SJCRH30 (cell line): ENCODE data around the gene SH2B2. TPM values are rescaled to one million over a fixed set of nuclear protein-coding genes. Genes with fewer than 3 reads are reported as not detected.
A peak's percentile ranks its signal among the peaks of the same experiment; 100 is the strongest.

Experiments used
- DNase-seq, 2 experiments: peaks; one replicate each; pipeline ENCODE4 v3.0.0-alpha.2; 2015 to 2020
- H3K27ac ChIP-seq: fragments of 250-450 bp; sonication (Bioruptor Pico); 2 replicates; pipeline ENCODE4 v1.5.1; 2020; ENCODE audit warnings: mild to moderate bottlenecking, moderate library complexity
- H3K27me3 ChIP-seq: fragments of 250-450 bp; sonication (Bioruptor Pico); 2 replicates; pipeline ENCODE4 v1.5.1; 2020; ENCODE audit warnings: mild to moderate bottlenecking, moderate library complexity
- H3K36me3 ChIP-seq: fragments of 250-450 bp; sonication (Bioruptor Pico); 2 replicates; pipeline ENCODE4 v1.5.1; 2020; ENCODE audit warnings: mild to moderate bottlenecking, moderate library complexity
- H3K4me1 ChIP-seq: fragments of 250-450 bp; sonication (Bioruptor Pico); 2 replicates; pipeline ENCODE4 v1.5.1; 2020; ENCODE audit warnings: mild to moderate bottlenecking, moderate library complexity
- H3K4me3 ChIP-seq: fragments of 250-450 bp; sonication (Bioruptor Pico); 2 replicates; pipeline ENCODE4 v1.5.1; 2020; ENCODE audit warnings: mild to moderate bottlenecking, moderate library complexity
- H3K9me3 ChIP-seq: fragments of 250-450 bp; sonication (Bioruptor Pico); replicated peaks from 2 replicates; pipeline ENCODE4 v1.5.1; 2020; ENCODE audit warnings: mild to moderate bottlenecking, moderate library complexity
- total RNA-seq: library from RNA; depleted of rRNA; stranded (reverse); fragments of >200 nt; shearing (Covaris generic); gene quantifications from 2 replicates; pipeline ENCODE4 v1.2.3, GENCODE V29; 2014

The SH2B2 gene
- total RNA-seq, 1 experiment from 2014 or later = 12.3 TPM

DNA sequence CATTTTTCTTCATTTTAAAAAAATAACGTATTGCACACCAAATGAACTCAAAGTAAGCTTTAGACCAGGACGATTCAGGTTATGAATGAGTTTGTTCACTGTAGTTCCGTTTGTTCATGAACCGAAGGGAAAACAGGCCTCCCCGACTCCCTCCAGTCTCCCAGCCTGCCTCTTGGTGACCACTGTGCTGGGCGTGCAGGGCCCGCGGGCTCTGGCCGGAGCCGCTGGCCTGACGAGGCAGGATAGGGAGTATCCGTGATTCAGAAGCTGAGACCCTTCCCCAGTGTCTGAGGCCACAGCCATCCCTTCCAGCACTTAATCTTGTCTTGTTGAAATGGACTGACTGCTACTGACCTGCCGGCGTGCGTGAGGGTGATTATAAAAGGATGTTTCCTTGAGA is 30.8 kb upstream of the SH2B2 start:
- no peak for DNase-seq
- Histone ChIP-seq H3K4me1 (peaks cover 32% of the 10 kb centered on the region), H3K36me3 (no peaks in the 10 kb centered on the region), H3K9me3 (no peaks in the 10 kb centered on the region), H3K27ac (no peak overlapping the region), H3K27me3 (no peaks in the 10 kb centered on the region), H3K4me3 (no peak overlapping the region)

DNA sequence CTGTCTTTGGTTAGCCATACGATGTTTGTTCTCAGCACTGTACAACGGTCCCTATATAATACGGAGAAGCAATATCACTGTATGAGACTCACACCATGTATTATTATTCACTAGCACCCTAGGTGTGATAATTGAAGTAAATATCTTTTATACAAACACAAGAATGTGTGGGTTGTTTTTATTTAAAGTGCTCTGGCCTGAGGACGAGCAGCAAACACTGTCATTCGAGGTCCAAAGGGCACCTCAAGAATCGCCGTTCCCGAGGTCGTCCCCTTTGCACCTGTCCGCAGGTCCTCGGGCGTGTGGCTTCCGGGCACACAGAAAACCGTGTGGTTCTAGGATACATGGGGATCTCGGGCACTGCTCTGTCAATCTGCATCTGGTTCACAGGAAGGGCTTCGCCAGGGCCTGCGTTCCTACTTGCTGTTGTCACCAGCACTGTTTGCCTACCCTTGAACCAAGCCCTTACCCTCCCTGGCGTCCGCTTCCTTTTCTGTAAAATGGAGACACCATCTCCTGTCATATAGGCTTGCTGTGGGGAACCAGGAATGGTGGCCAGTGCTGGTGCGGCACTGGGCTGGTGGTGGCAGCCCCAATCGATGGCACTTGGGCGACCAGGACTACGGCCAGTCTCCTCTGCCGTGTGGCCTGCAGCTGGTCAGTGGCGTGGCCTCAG is 28.5 kb upstream of the SH2B2 start:
- Histone ChIP-seq H3K36me3 (no peaks in the 10 kb centered on the region), H3K4me1 (peaks cover 21% of the 10 kb centered on the region), H3K4me3 (no peak overlapping the region), H3K27ac (no peak overlapping the region), H3K9me3 (no peaks in the 10 kb centered on the region), H3K27me3 (no peaks in the 10 kb centered on the region)
- DNase-seq = no peak

DNA sequence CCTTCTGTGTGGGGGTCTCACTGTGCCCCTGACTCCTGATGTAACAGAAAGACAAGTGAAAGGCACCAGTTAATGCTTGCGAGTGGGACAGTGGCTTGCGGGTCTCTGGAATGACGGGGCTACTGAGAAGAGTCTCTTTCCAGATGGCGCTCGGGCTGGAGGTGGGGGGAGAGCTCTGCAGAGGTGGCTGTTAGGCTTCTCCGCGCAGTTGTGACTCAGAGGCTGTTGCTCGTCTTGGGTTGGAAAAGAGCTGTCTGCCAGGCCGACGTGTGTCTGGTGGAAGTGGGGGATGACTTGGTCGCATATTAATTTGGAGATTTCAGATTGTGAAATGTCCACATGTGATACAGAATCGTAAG is 27.9 kb upstream of the SH2B2 start:
- no peaks in the 10 kb centered on the region for H3K36me3 ChIP-seq
- no peaks in the 10 kb centered on the region for H3K9me3 ChIP-seq
- H3K27me3 ChIP-seq = no peaks in the 10 kb centered on the region
- no peak overlapping the region for H3K27ac ChIP-seq
- no peak overlapping the region for H3K4me3 ChIP-seq
- DNase-seq = no peak
- peaks cover 16% of the 10 kb centered on the region for H3K4me1 ChIP-seq

- peak; percentile 48 to 57 for DNase-seq
- Histone ChIP-seq H3K36me3 (no peaks in the 10 kb centered on the region), H3K4me1 (peaks cover 4% of the 10 kb centered on the region; the same call in 1 of the 2 replicates), H3K27ac (no peak overlapping the region), H3K4me3 (no peak overlapping the region), H3K27me3 (no peaks in the 10 kb centered on the region), H3K9me3 (no peaks in the 10 kb centered on the region)
Measured at GRCh38 chr7:102260856-102261255, 25.8 kb upstream of the SH2B2 start.

GRCh38 chr7:102261451-102261850 is 25.2 kb upstream of the SH2B2 start:
- no peaks in the 10 kb centered on the region for H3K36me3 ChIP-seq
- peaks cover 4% of the 10 kb centered on the region; the same call in 1 of the 2 replicates for H3K4me1 ChIP-seq
- H3K4me3 ChIP-seq = no peak overlapping the region
- H3K27ac ChIP-seq = no peak overlapping the region
- no peaks in the 10 kb centered on the region for H3K27me3 ChIP-seq
- DNase-seq = peak; percentile 49 to 66
- no peaks in the 10 kb centered on the region for H3K9me3 ChIP-seq

DNA sequence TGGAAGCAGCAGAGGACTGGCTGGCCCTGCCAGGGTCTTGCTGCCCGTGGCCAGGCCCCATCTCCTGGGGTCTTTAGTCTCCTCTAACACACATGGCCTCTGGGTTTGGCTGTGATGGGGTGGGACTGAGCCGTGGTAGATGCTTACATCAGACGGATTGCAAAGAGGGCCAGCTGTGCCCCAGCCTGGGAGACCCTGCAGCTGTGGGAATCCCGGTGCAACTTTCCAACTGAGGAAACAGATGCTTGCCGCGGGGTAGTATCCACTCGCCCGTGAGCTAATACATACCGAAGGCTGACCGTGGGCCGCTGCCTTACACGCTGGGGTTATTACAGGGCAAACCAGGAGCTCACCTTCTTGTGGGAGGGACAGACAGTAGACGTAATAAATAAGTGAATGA is 24.1 kb upstream of the SH2B2 start:
- H3K27ac ChIP-seq = no peak overlapping the region
- no peak overlapping the region for H3K4me3 ChIP-seq
- no peaks in the 10 kb centered on the region for H3K9me3 ChIP-seq
- H3K36me3 ChIP-seq = no peaks in the 10 kb centered on the region
- H3K4me1 ChIP-seq = peaks cover 4% of the 10 kb centered on the region; the same call in 1 of the 2 replicates
- peak; percentile 67 to 74 for DNase-seq
- no peaks in the 10 kb centered on the region for H3K27me3 ChIP-seq

GRCh38 chr7:102264367-102264891 is 22.2 kb upstream of the SH2B2 start:
- DNase-seq = no peak
- no peak overlapping the region for H3K27ac ChIP-seq
- H3K27me3 ChIP-seq = no peaks in the 10 kb centered on the region
- no peaks in the 10 kb centered on the region for H3K36me3 ChIP-seq
- peaks cover 4% of the 10 kb centered on the region; the same call in 1 of the 2 replicates for H3K4me1 ChIP-seq
- no peaks in the 10 kb centered on the region for H3K9me3 ChIP-seq
- H3K4me3 ChIP-seq = no peak overlapping the region

- H3K9me3 ChIP-seq = no peaks in the 10 kb centered on the region
- H3K36me3 ChIP-seq = no peaks in the 10 kb centered on the region
- no peaks in the 10 kb centered on the region for H3K27me3 ChIP-seq
- DNase-seq = no peak
- H3K27ac ChIP-seq = no peak overlapping the region
- peaks cover 4% of the 10 kb centered on the region; the same call in 1 of the 2 replicates for H3K4me1 ChIP-seq
- H3K4me3 ChIP-seq = no peak overlapping the region
Measured at GRCh38 chr7:102266541-102266940, 20.1 kb upstream of the SH2B2 start.

DNA sequence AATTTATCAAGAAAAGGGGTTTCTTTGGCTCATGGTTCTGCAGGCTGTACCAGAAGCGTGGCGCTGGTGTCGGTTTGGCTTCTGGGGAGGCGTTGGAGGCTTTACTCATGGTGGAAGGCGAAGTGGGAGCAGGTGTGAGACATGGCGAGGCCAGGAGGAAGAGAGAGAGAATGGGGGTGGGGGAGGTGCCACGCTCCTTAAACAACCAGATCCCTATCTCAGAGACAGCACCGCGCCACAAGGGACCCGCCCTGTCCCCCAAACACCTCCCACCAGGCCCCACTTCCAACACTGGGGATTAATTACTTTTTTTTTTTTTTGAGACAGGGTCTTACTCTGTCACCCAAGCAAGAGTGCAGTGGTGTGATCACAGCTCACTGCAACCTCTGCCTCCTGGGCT is 18.0 kb upstream of the SH2B2 start:
- Histone ChIP-seq H3K4me1 (no peaks in the 10 kb centered on the region), H3K4me3 (no peak overlapping the region), H3K27ac (no peak overlapping the region), H3K9me3 (no peaks in the 10 kb centered on the region), H3K27me3 (no peaks in the 10 kb centered on the region), H3K36me3 (no peaks in the 10 kb centered on the region)
- no peak for DNase-seq

GRCh38 chr7:102270178-102270887 is 16.3 kb upstream of the SH2B2 start:
- DNase-seq = no peak
- H3K4me3 ChIP-seq = no peak overlapping the region
- no peaks in the 10 kb centered on the region for H3K4me1 ChIP-seq
- H3K36me3 ChIP-seq = no peaks in the 10 kb centered on the region
- no peak overlapping the region for H3K27ac ChIP-seq
- no peaks in the 10 kb centered on the region for H3K9me3 ChIP-seq
- H3K27me3 ChIP-seq = no peaks in the 10 kb centered on the region

GRCh38 chr7:102271158-102271798 is 15.4 kb upstream of the SH2B2 start:
- H3K4me1 ChIP-seq = no peaks in the 10 kb centered on the region
- H3K27me3 ChIP-seq = no peaks in the 10 kb centered on the region
- no peaks in the 10 kb centered on the region for H3K36me3 ChIP-seq
- no peaks in the 10 kb centered on the region for H3K9me3 ChIP-seq
- no peak overlapping the region for H3K4me3 ChIP-seq
- H3K27ac ChIP-seq = no peak overlapping the region
- no peak for DNase-seq

DNA sequence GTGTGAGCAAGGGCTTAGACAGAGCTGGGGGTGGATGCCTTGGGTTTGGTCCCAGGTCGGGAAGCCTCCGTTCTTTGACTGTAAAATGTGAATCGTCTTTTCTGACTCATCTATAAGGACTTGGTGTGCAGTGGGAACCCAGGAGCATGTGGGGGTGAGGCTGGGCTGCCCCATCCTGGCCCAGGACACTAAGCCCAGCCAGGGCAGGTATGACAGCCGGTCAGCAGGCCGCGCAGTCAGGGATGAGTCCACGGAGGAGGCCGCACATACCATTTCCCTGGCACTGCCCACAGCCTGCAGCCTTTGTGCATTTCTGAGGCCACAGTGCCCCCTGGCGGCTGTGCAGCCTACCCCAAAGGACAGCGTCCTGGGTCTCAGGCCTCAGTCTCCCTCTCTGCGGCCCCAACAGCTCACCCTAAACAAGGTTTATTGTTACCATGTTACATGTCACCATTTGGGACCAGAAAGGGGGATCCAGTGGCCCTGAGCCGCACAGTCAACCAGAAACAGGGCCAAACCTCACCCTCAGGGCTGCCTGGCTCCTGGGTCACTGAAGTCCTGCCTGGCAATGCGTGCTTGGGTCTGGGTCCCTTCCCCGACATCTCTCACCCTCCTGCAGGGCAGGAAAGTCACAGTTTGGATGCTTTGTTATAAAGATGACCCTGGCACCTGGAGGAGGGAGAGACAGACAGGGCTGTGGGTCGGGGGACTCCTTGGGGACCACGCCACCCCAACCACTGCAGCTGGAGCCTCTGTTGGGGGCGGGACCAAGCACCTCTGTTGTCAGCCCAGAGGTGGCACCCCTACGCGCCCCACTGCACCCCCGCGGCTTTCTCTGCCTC is 14.4 kb upstream of the SH2B2 start:
- no peak overlapping the region for H3K4me3 ChIP-seq
- peak; percentile 81 to 88 for DNase-seq
- H3K9me3 ChIP-seq = no peaks in the 10 kb centered on the region
- H3K27me3 ChIP-seq = no peaks in the 10 kb centered on the region
- H3K27ac ChIP-seq = no peak overlapping the region
- no peaks in the 10 kb centered on the region for H3K36me3 ChIP-seq
- H3K4me1 ChIP-seq = no peaks in the 10 kb centered on the region

DNA sequence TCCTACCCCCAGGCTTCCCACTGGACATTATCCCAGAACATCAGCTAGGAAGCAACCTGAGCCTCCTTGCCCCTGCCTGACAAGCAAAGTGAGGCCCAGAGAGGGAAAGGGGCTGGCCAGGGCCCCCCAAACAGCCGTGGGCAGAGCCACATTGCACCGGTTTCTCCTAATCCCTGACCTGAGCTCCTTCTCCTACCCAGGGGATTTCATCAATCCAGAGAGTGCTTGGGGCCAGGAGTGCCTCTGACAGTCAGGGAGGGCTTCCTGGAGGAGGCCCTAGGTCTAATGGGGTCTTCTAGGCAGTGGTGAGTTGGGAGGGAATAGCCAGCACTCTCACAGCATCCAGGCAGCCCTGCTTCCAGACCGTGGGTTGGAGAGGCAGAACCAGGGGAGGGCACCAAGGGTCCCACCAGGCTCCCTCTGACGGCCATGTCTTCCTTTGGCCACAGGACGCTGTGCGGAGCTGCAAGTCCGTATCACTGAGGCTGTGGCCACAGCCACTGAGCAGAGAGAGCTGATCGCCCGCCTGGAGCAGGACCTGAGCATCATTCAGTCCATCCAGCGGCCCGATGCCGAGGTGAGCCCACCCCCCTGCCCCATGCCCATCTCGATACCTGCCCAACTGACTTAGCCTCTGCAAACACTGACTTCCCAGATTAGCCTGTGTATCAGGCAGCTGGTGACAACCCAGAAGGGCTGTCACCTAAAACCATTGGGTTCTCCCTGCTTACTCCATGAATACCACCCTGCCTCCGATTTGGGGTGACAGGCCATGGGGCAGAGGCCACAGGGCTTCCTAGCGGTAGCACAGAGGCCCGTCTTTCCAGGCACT is 13.5 kb upstream of the SH2B2 start:
- H3K4me1 ChIP-seq = no peaks in the 10 kb centered on the region
- no peak for DNase-seq
- H3K36me3 ChIP-seq = no peaks in the 10 kb centered on the region
- no peak overlapping the region for H3K27ac ChIP-seq
- H3K27me3 ChIP-seq = no peaks in the 10 kb centered on the region
- H3K4me3 ChIP-seq = no peak overlapping the region
- H3K9me3 ChIP-seq = no peaks in the 10 kb centered on the region
